Stimulated activated CD4-positive, alpha-beta T cell treated with anti-CD3 and anti-CD28 coated beads, Interleukin-2, amount 100 ng/mL, for 24 hours (primary cell): Measurements from ENCODE around the gene SV2A.
"Not testable (repeated sequence)": the region's sequence is repeated elsewhere in the genome, so short reads cannot be mapped to it uniquely, and the experiment has no call there.

Source experiments
- DNase-seq, 2 donors: peaks; one replicate each; pipeline ENCODE4 v3.0.0-alpha.2; 2020

Gene SV2A

GRCh38 chr1:149917571-149918144, at the start of gene SV2A:
SV2A (minus strand) TSS chr1:149917844; CDS start chr1:149913840, 4,004 bp downstream.
- DNase-seq, result peak; percentile 50 to 53

- DNase-seq, result no peak
Observed at GRCh38 chr1:149967041-149967440, 49.4 kb upstream of the SV2A start.

GRCh38 chr1:149966405-149966804, 48.8 kb upstream of the SV2A start:
- DNase-seq, result no peak

GRCh38 chr1:149965440-149965839, 47.8 kb upstream of the SV2A start:
- no peak for DNase-seq

- no peak for DNase-seq
Observed at GRCh38 chr1:149963358-149963757, 45.7 kb upstream of the SV2A start.

GRCh38 chr1:149962736-149963135, 45.1 kb upstream of the SV2A start:
- no peak for DNase-seq

- peak; percentile 29 to 37 for DNase-seq
Observed at GRCh38 chr1:149962039-149962647, 44.5 kb upstream of the SV2A start.

- not testable (repeated sequence) for DNase-seq
Observed at GRCh38 chr1:149957548-149957947, 39.9 kb upstream of the SV2A start.

GRCh38 chr1:149949911-149950310, 32.3 kb upstream of the SV2A start:
- DNase-seq, result no peak

GRCh38 chr1:149945206-149945605, 27.6 kb upstream of the SV2A start:
- no peak for DNase-seq

- no peak for DNase-seq
Observed at GRCh38 chr1:149942885-149943284, 25.2 kb upstream of the SV2A start.

- DNase-seq, result no peak
Observed at GRCh38 chr1:149942207-149942606, 24.6 kb upstream of the SV2A start.

- no peak for DNase-seq
Observed at GRCh38 chr1:149940427-149940826, 22.8 kb upstream of the SV2A start.

- DNase-seq, result not testable (repeated sequence)
Observed at GRCh38 chr1:149938668-149939003, 21.0 kb upstream of the SV2A start.

- DNase-seq, result no peak
Observed at GRCh38 chr1:149937759-149938158, 20.1 kb upstream of the SV2A start.

- no peak for DNase-seq
Observed at GRCh38 chr1:149936992-149937705, 19.5 kb upstream of the SV2A start.

- no peak for DNase-seq
Observed at GRCh38 chr1:149936170-149936991, 18.7 kb upstream of the SV2A start, which contains the start of gene MTMR11. MTMR11 (minus strand) TSS chr1:149936879; CDS start chr1:149936647, 232 bp downstream.

GRCh38 chr1:149934356-149934755, 16.7 kb upstream of the SV2A start:
- DNase-seq, result no peak

GRCh38 chr1:149933208-149933607, 15.6 kb upstream of the SV2A start:
- DNase-seq, result no peak

GRCh38 chr1:149932474-149932873, 14.8 kb upstream of the SV2A start:
- DNase-seq, result no peak

- no peak for DNase-seq
Observed at GRCh38 chr1:149931212-149931790, 13.7 kb upstream of the SV2A start.

GRCh38 chr1:149929856-149930255, 12.2 kb upstream of the SV2A start:
- DNase-seq, result no peak

- DNase-seq, result no peak
Observed at GRCh38 chr1:149928401-149928724, 10.7 kb upstream of the SV2A start.
